ENCODE results near the gene GPRIN1.
A peak's percentile ranks its signal among the peaks of the same experiment; 100 is the strongest.

GPRIN1 gene

DNA sequence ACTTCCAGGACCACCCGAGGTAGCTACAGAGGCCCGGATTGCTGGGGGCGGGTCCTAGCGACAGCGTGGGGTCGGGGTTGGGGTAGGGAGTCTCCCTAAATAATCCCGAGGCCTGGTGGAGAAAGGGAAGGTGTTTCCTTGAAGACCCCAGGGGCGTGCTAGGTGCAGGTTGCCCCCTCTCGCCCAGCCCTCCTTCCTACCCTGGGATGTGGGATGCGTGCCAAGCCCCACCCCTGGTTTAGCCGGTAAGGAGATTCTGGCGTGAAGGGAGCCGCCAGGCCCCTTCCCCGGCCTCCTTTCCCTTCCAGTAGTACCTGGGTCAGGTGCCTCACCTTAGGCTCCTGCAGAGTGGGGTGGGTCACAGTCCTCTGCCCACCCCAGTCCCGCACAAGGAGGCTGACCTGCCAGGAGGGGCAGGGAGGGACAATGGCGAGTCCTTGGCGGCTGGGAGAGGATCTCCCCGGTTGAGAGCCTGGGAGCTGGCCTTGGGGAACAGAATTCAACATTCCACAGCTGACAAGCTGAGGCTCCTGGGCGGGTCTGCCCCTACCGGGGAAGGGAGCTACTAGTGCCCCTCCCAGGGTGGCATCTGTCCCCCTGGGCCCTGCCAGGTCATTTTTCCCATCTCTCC lies 38.0 kb upstream of the GPRIN1 start:
- Histone ChIP-seq H3K27ac (replicated peaks) (no peak overlapping the region), H3K27me3 (ENCODE audit: insufficient read depth, poor library complexity, severe bottlenecking) (no peaks in the 10 kb centered on the region), H3K4me3 (replicated peaks; ENCODE audit: insufficient read depth, low read length) (peak overlapping the region; percentile 52)
- no peak for DNase-seq (ENCODE audit: low read depth in 1 of 2, low spot score in 1 of 2)
- TF ChIP-seq SPI1 (IDR thresholded peaks at IDR 0.05; ENCODE audit: borderline replicate concordance, low read depth) (no peak), GABPA (IDR thresholded peaks at IDR 0.05; ENCODE audit: low read depth) (no peak), POLR2AphosphoS5 (IDR thresholded peaks at IDR 0.05; ENCODE audit: low read depth) (no peak)

DNA sequence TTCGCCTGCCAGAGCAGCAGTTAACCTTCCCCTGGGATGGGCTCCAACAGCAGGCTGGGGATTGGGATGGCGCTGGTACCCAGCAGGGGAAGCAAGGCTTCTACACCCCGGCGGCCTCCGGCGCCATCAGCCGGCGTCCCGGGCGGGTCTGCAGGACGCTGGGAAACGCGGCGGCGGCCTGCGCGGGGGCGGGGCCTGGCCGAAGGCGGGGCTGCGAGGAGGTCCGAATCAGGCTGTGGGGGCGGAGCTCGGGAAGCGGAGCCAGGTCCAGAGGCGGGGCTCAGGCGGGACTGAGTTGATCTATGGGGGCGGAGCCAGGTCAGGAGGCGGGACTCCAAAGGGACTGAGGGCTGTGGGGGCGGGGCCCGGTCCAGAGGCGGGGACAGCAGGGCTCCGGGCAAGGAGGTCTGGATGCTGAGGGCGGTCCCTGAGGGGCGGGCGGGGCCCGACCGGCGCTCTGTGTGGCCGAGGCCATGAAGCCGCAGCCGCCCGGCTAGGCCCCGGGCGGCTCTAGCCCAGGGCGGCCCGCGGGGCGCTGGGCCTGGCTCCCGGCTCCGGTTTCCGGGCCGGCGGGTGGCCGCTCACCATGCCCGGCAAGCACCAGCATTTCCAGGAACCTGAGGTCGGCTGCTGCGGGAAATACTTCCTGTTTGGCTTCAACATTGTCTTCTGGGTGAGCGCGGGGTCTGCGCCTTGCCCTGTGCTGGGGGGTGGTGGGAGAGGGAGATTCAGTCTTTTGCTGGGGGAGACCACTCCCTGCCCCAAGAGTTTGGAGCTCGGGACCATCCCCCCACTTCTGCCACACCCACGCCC lies 37.3 kb upstream of the GPRIN1 start, which contains the start of gene TSPAN17:
Gene TSPAN17, plus strand, starts transcription at position 455 of the 813 bp plus-strand sequence. Its CDS starts 132 bp downstream, at position 587.
- H3K27me3 ChIP-seq (ENCODE audit: insufficient read depth, poor library complexity, severe bottlenecking), result no peaks in the 10 kb centered on the region
- DNase-seq (ENCODE audit: low read depth in 1 of 2, low spot score in 1 of 2), result peak; percentile 92 to 98
- no peak within 1 kb of the TSS for H3K27ac ChIP-seq (replicated peaks)
- TF ChIP-seq GABPA (IDR thresholded peaks at IDR 0.05; ENCODE audit: low read depth), result no peak
- no peak for TF ChIP-seq SPI1 (IDR thresholded peaks at IDR 0.05; ENCODE audit: borderline replicate concordance, low read depth)
- TF ChIP-seq, protein P1, sequence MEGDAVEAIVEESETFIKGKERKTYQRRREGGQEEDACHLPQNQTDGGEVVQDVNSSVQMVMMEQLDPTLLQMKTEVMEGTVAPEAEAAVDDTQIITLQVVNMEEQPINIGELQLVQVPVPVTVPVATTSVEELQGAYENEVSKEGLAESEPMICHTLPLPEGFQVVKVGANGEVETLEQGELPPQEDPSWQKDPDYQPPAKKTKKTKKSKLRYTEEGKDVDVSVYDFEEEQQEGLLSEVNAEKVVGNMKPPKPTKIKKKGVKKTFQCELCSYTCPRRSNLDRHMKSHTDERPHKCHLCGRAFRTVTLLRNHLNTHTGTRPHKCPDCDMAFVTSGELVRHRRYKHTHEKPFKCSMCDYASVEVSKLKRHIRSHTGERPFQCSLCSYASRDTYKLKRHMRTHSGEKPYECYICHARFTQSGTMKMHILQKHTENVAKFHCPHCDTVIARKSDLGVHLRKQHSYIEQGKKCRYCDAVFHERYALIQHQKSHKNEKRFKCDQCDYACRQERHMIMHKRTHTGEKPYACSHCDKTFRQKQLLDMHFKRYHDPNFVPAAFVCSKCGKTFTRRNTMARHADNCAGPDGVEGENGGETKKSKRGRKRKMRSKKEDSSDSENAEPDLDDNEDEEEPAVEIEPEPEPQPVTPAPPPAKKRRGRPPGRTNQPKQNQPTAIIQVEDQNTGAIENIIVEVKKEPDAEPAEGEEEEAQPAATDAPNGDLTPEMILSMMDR (IDR thresholded peaks at IDR 0.05; ENCODE audit: insufficient read depth, low read length), result no peak
- TF ChIP-seq, protein P2, sequence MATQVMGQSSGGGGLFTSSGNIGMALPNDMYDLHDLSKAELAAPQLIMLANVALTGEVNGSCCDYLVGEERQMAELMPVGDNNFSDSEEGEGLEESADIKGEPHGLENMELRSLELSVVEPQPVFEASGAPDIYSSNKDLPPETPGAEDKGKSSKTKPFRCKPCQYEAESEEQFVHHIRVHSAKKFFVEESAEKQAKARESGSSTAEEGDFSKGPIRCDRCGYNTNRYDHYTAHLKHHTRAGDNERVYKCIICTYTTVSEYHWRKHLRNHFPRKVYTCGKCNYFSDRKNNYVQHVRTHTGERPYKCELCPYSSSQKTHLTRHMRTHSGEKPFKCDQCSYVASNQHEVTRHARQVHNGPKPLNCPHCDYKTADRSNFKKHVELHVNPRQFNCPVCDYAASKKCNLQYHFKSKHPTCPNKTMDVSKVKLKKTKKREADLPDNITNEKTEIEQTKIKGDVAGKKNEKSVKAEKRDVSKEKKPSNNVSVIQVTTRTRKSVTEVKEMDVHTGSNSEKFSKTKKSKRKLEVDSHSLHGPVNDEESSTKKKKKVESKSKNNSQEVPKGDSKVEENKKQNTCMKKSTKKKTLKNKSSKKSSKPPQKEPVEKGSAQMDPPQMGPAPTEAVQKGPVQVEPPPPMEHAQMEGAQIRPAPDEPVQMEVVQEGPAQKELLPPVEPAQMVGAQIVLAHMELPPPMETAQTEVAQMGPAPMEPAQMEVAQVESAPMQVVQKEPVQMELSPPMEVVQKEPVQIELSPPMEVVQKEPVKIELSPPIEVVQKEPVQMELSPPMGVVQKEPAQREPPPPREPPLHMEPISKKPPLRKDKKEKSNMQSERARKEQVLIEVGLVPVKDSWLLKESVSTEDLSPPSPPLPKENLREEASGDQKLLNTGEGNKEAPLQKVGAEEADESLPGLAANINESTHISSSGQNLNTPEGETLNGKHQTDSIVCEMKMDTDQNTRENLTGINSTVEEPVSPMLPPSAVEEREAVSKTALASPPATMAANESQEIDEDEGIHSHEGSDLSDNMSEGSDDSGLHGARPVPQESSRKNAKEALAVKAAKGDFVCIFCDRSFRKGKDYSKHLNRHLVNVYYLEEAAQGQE (IDR thresholded peaks at IDR 0.05; ENCODE audit: insufficient replicate concordance, low read depth), result peak; percentile 45
- TF ChIP-seq POLR2AphosphoS5 (IDR thresholded peaks at IDR 0.05; ENCODE audit: low read depth), result peak; percentile 68
- H3K4me3 ChIP-seq (replicated peaks; ENCODE audit: insufficient read depth, low read length), result peak within 1 kb of the TSS; percentile 52

DNA sequence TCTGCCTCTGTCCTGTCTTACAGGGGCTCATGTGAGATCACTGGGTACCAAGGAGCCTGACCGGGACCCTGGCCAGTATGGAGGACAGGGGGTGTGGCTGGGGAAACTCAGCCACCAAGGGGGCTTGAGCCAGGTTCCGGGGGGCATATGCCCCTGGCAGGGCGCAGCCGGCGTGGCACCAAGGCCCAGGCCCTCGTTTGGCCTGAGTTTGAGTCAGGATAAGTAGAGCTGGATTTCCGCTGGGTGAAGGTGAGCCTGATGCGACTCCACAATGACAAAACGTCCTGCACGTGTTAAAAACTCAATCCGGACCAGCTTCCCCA lies 36.7 kb upstream of the GPRIN1 start:
- TF ChIP-seq GABPA (IDR thresholded peaks at IDR 0.05; ENCODE audit: low read depth), result no peak
- TF ChIP-seq, protein P2 (IDR thresholded peaks at IDR 0.05; ENCODE audit: insufficient replicate concordance, low read depth), result no peak
- TF ChIP-seq, protein P1 (IDR thresholded peaks at IDR 0.05; ENCODE audit: insufficient read depth, low read length), result no peak
- TF ChIP-seq SPI1 (IDR thresholded peaks at IDR 0.05; ENCODE audit: borderline replicate concordance, low read depth), result no peak
- TF ChIP-seq POLR2AphosphoS5 (IDR thresholded peaks at IDR 0.05; ENCODE audit: low read depth), result no peak
- Histone ChIP-seq H3K27ac (replicated peaks) (no peak overlapping the region), H3K4me3 (replicated peaks; ENCODE audit: insufficient read depth, low read length) (peak overlapping the region; percentile 30), H3K27me3 (ENCODE audit: insufficient read depth, poor library complexity, severe bottlenecking) (no peaks in the 10 kb centered on the region)
- no peak for DNase-seq (ENCODE audit: low read depth in 1 of 2, low spot score in 1 of 2)

DNA sequence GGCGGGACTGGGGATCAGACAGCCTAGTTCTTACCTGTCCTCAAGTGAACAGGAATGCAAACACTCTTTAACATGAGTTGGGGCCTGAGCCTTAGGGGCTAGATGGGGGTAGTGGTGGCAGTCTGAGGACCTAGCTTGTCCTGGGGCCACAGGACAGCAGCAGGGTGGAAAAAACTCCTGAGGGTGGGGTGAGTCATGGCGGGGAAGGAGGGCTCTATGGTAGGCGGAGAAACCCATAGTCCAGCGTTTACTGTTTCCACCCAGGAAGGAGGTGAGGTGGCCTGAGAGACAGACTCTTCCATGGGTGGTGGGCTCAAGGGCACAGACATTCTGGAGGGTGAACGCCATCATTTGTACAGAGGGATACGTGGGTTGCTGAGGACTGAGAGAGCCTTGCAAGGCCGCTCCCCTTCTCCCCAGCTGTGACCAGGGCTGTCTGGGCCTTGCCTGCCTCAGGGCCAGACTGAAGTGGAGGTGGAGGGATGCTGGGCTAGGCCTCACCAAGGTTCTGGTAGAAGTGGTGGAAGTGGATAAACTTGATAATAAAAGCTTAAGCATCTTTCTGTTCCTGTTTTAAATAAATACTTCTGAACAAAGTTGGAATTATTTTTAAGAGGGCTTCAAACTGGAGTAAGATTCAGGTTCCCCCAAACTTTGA lies 36.2 kb upstream of the GPRIN1 start:
- no peak for DNase-seq (ENCODE audit: low read depth in 1 of 2, low spot score in 1 of 2)
- H3K4me3 ChIP-seq (replicated peaks; ENCODE audit: insufficient read depth, low read length), result no peak overlapping the region
- peaks cover 3% of the 10 kb centered on the region for H3K27me3 ChIP-seq (ENCODE audit: insufficient read depth, poor library complexity, severe bottlenecking)
- TF ChIP-seq POLR2AphosphoS5 (IDR thresholded peaks at IDR 0.05; ENCODE audit: low read depth) (no peak), SPI1 (IDR thresholded peaks at IDR 0.05; ENCODE audit: borderline replicate concordance, low read depth) (no peak), GABPA (IDR thresholded peaks at IDR 0.05; ENCODE audit: low read depth) (no peak)
- TF ChIP-seq, protein P2 (IDR thresholded peaks at IDR 0.05; ENCODE audit: insufficient replicate concordance, low read depth), result no peak
- TF ChIP-seq, protein P1 (IDR thresholded peaks at IDR 0.05; ENCODE audit: insufficient read depth, low read length), result no peak
- no peak overlapping the region for H3K27ac ChIP-seq (replicated peaks)

All from HL-60 (cell line).